ENCODE data around the gene LINGO3. TPM values are rescaled to one million over a fixed set of nuclear protein-coding genes. Genes with fewer than 3 reads are reported as not detected.
A peak's percentile ranks its signal among the peaks of the same experiment; 100 is the strongest.

Gene LINGO3
- total and polyA plus RNA-seq, 2 of the 4 experiments (the other 2 are of a cell fraction), result not detected

GRCh38 chr19:2329501-2329916 lies 21.6 kb upstream of the LINGO3 start:
- no peak overlapping the region for H4K5ac ChIP-seq (ENCODE audit: low read depth, low read length)
- peak overlapping the region; percentile 78; the same call in 1 of the 2 replicates for H3K14ac ChIP-seq (replicated peaks; ENCODE audit: low read depth, low read length)
- peak overlapping the region; percentile 25 to 81; a peak in 2 of 4 replicates for H4K8ac ChIP-seq (ENCODE audit: low read depth in 2 of 2, low read length in 2 of 2)
- no peak overlapping the region for H3K18ac ChIP-seq (ENCODE audit: low read depth, low read length)
- H3K27me3 ChIP-seq (ENCODE audit: control insufficient read depth, insufficient read depth, low read length), result no peaks in the 10 kb centered on the region
- no peak overlapping the region for H3K27ac ChIP-seq (ENCODE audit: insufficient read depth, low read length)
- H2BK5ac ChIP-seq (ENCODE audit: low read depth, low read length, poor library complexity, severe bottlenecking), result no peak overlapping the region
- peaks cover 41% of the 10 kb centered on the region for H4K20me1 ChIP-seq (ENCODE audit: insufficient read depth, low read length)
- TF ChIP-seq CEBPB (IDR thresholded peaks at IDR 0.05; ENCODE audit: low read depth, low read length) (no peak), POLR2A (IDR thresholded peaks at IDR 0.05; ENCODE audit: low read depth, low read length) (no peak), FOS (IDR thresholded peaks at IDR 0.05; ENCODE audit: low read depth, low read length) (no peak), BHLHE40 (IDR thresholded peaks at IDR 0.05; ENCODE audit: low read depth, low read length) (no peak), MAFK (IDR thresholded peaks at IDR 0.05; ENCODE audit: low read depth, low read length) (no peak), CTCF (conservative IDR thresholded peaks at IDR 0.05; ENCODE audit: low read depth, low read length) (no peak), RAD21 (IDR thresholded peaks at IDR 0.05; ENCODE audit: low read length) (no peak), NFE2L2 (IDR thresholded peaks at IDR 0.05; ENCODE audit: low read depth, low read length) (no peak), SMC3 (IDR thresholded peaks at IDR 0.05; ENCODE audit: low read depth, low read length) (no peak), CHD1 (IDR thresholded peaks at IDR 0.05; ENCODE audit: low read depth, low read length) (no peak), MAZ (IDR thresholded peaks at IDR 0.05; ENCODE audit: borderline replicate concordance, low read depth, low read length) (no peak), RFX5 (IDR thresholded peaks at IDR 0.05; ENCODE audit: low read depth, low read length) (no peak), MXI1 (IDR thresholded peaks at IDR 0.05; ENCODE audit: borderline replicate concordance, low read depth, low read length) (no peak), RCOR1 (IDR thresholded peaks at IDR 0.05; ENCODE audit: insufficient replicate concordance, low read length) (no peak), ELK1 (IDR thresholded peaks at IDR 0.05; ENCODE audit: borderline replicate concordance, low read depth, low read length) (no peak)
- TF ChIP-seq, protein P1, sequence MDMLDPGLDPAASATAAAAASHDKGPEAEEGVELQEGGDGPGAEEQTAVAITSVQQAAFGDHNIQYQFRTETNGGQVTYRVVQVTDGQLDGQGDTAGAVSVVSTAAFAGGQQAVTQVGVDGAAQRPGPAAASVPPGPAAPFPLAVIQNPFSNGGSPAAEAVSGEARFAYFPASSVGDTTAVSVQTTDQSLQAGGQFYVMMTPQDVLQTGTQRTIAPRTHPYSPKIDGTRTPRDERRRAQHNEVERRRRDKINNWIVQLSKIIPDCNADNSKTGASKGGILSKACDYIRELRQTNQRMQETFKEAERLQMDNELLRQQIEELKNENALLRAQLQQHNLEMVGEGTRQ (IDR thresholded peaks at IDR 0.05; ENCODE audit: low read depth, low read length), result no peak
- no peak overlapping the region for H2BK20ac ChIP-seq (ENCODE audit: low read depth, low read length)
- peaks cover 14% of the 10 kb centered on the region for H3K36me3 ChIP-seq (ENCODE audit: control insufficient read depth, insufficient read depth, low read length)
- WGBS, 2 experiments (ENCODE audit: extremely low coverage in 2 of 2, insufficient read length in 1 of 2), result 60% methylated on average over 2 of the region's 13 CpGs; no CpG with 5 or more reads in 1 of the 2 experiments
- no peak overlapping the region for H2BK15ac ChIP-seq (ENCODE audit: low read depth, low read length)
- H3K79me1 ChIP-seq (ENCODE audit: low read depth in 1 of 2, low read length in 2 of 2), result peaks cover 34 to 79% of the 10 kb centered on the region in 2 experiments
- peaks cover 4% of the 10 kb centered on the region for H3K4me1 ChIP-seq (ENCODE audit: control insufficient read depth, insufficient read depth, low read length)
- H3K9ac ChIP-seq (ENCODE audit: low read depth, low read length), result peak overlapping the region; percentile 64
- peak overlapping the region; percentile 17; the same call in 1 of the 2 replicates for H3K56ac ChIP-seq (ENCODE audit: extremely low read depth, insufficient read depth, low read length)
- peak overlapping the region; percentile 70 for H3K23ac ChIP-seq (ENCODE audit: low read depth, low read length)
- peak overlapping the region; percentile 100 for H2AK9ac ChIP-seq (replicated peaks; ENCODE audit: low read depth, low read length, poor library complexity)
- POLR2A ChIA-PET (ENCODE audit: unreplicated experiment), result no interaction called here
- no peak overlapping the region for H2AFZ ChIP-seq (replicated peaks; ENCODE audit: low read length, poor library complexity)
- H3K4ac ChIP-seq (ENCODE audit: low read depth, low read length), result peak overlapping the region; percentile 85
- H3K4me3 ChIP-seq (ENCODE audit: insufficient read depth, low read depth, low read length), result peak overlapping the region; percentile 94
- no peak overlapping the region for H2BK120ac ChIP-seq (ENCODE audit: low read depth, low read length)
- in situ Hi-C loops (cut with MboI; ENCODE audit: low sequenced_read_pairs) (no loop called here), intact Hi-C loops (cut with micrococcal nuclease) (loop anchor here (2.0 to 5.0 kb wide), 3 partner anchors 63 to 307 kb away; no protein-coding TSS in a partner anchor), dilution Hi-C loops (cut with HindIII; ENCODE audit: low sequenced_read_pairs, unreplicated experiment) (no loop called here)
- no peak overlapping the region for H4K91ac ChIP-seq (ENCODE audit: insufficient read depth, low read depth, low read length)
- peak overlapping the region; percentile 84 for H3K4me2 ChIP-seq (ENCODE audit: low read depth, low read length)
- CTCF ChIA-PET, result no interaction called here
- no TSS peak for BruUV-seq (replicated peaks)
- no peaks in the 10 kb centered on the region for H3K9me1 ChIP-seq (ENCODE audit: insufficient read depth, low read length)
- no peaks in the 10 kb centered on the region for H3K9me3 ChIP-seq (ENCODE audit: control insufficient read depth, insufficient read depth, low read length)
- ATAC-seq (ENCODE audit: low read depth) (no peak), DNase-seq (no peak)
- peak overlapping the region; percentile 78 for H2AK5ac ChIP-seq (ENCODE audit: low read depth, low read length)
